ENCODE measurements around the gene TENM4.

The TENM4 gene

DNA sequence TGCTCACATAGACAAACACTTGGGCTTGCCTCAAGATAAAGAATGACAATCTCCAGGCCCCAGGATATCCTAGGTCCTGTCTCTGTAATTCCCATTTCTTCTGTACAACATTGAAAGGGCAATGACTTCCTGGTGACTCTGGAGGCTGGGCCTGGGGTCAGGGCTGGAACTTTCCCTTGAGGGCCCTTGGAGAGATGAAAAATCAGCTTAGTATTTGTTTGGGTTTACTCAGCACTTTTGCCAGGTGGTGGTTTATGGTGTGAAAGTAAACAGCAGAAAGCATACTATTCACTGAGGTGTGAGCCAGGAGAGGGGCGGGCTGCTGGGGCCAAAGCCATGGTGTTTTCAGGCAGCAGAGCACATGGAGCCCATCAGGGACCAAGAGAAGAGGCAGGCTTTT, 651.5 kb downstream of the TENM4 start:
- TF ChIP-seq, protein P1, sequence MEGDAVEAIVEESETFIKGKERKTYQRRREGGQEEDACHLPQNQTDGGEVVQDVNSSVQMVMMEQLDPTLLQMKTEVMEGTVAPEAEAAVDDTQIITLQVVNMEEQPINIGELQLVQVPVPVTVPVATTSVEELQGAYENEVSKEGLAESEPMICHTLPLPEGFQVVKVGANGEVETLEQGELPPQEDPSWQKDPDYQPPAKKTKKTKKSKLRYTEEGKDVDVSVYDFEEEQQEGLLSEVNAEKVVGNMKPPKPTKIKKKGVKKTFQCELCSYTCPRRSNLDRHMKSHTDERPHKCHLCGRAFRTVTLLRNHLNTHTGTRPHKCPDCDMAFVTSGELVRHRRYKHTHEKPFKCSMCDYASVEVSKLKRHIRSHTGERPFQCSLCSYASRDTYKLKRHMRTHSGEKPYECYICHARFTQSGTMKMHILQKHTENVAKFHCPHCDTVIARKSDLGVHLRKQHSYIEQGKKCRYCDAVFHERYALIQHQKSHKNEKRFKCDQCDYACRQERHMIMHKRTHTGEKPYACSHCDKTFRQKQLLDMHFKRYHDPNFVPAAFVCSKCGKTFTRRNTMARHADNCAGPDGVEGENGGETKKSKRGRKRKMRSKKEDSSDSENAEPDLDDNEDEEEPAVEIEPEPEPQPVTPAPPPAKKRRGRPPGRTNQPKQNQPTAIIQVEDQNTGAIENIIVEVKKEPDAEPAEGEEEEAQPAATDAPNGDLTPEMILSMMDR (IDR thresholded peaks at IDR 0.05; ENCODE audit: control insufficient read depth, insufficient read depth, low read depth, low read length, missing control alignments), result no peak
- no peak overlapping the region for H3K4me3 ChIP-seq (ENCODE audit: control insufficient read depth, low read depth, low read length)
- DNase-seq (ENCODE audit: low read depth), result no peak

DNA sequence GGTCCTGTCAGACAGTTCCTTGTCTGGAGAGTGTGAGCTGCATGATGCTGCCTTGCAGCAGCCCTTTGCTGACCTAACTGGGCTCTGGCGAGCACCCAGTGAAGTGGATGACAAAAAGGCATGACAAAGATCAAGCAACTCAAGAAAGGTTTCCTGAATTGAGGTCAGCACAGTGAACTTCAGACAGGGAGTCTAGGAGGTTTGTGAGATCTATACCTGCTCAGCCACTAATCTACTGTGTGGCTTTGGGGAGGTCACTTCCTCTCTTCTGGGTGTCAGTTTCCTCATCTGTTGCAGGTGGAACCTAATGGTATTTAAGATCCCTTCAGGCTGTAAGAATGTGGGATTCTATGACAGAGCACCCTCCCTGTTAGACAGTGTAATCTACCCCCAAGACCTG, 652.3 kb downstream of the TENM4 start:
- no peak overlapping the region for H3K4me3 ChIP-seq (ENCODE audit: control insufficient read depth, low read depth, low read length)
- TF ChIP-seq, protein P1 (IDR thresholded peaks at IDR 0.05; ENCODE audit: control insufficient read depth, insufficient read depth, low read depth, low read length, missing control alignments), result no peak
- DNase-seq (ENCODE audit: low read depth), result no peak

DNA sequence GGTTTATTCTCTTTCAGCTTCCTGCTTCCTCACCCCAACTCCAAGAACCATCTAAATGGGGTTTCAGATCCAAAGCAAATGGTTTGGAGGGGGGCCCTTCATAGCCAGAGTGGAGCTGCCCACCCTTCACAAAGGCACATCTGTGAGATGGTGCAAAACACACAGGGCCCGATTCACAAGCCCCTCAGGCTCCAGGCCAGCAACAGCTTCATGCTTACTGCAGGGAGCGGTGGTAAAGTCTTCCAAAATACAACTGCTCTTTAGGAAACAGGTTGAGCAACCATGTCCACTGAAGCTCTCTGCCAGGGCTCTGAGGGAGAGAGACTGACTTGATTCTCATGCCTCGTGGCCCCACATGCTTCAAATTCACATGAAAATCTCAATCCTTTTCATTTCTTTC, 653.1 kb downstream of the TENM4 start:
- TF ChIP-seq, protein P1 (IDR thresholded peaks at IDR 0.05; ENCODE audit: control insufficient read depth, insufficient read depth, low read depth, low read length, missing control alignments), result no peak
- DNase-seq (ENCODE audit: low read depth), result no peak
- H3K4me3 ChIP-seq (ENCODE audit: control insufficient read depth, low read depth, low read length), result no peak overlapping the region

DNA sequence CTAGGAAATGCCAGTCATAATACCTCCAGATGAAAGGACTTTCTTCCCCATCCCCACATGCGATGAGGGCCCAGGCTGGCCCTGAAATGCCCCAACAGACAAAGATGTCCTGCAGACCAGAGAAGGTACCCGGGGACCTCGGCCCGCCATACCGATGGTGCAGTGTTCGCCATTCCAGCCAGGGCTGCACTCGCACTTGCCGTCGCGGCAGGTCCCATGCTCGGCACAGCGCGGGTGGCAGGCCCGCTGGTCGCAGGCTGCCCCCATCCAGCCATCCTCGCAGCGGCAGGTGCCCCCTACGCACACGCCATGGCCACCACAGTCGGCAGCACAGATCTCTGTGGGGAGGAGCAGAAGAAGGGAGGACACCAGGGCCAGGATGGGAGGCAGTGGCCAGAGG, 654.1 kb downstream of the TENM4 start:
- H3K4me3 ChIP-seq (ENCODE audit: control insufficient read depth, low read depth, low read length), result no peak overlapping the region
- DNase-seq (ENCODE audit: low read depth), result no peak
- TF ChIP-seq, protein P1 (IDR thresholded peaks at IDR 0.05; ENCODE audit: control insufficient read depth, insufficient read depth, low read depth, low read length, missing control alignments), result no peak

DNA sequence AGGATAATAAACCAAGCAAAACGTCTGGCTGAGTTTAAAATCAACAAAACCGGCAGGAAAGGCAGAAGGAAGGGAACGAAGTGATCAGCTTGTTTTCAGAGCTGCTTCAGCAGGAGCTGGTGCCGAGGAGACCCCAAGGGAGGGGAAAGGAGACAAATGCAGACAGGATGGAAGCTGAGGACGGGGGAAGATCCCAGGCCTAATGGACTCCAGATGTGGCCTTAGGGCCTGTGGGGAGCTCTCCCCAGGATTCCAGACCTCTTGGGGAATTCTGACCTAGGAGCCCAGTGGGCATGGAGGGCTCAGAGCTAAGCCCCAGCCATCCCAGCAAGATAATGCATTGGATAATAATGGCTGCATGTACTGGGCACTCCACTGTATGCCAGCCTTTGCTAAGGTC, 654.7 kb downstream of the TENM4 start:
- no peak for DNase-seq (ENCODE audit: low read depth)
- no peak overlapping the region for H3K4me3 ChIP-seq (ENCODE audit: control insufficient read depth, low read depth, low read length)
- TF ChIP-seq, protein P1 (IDR thresholded peaks at IDR 0.05; ENCODE audit: control insufficient read depth, insufficient read depth, low read depth, low read length, missing control alignments), result no peak

DNA sequence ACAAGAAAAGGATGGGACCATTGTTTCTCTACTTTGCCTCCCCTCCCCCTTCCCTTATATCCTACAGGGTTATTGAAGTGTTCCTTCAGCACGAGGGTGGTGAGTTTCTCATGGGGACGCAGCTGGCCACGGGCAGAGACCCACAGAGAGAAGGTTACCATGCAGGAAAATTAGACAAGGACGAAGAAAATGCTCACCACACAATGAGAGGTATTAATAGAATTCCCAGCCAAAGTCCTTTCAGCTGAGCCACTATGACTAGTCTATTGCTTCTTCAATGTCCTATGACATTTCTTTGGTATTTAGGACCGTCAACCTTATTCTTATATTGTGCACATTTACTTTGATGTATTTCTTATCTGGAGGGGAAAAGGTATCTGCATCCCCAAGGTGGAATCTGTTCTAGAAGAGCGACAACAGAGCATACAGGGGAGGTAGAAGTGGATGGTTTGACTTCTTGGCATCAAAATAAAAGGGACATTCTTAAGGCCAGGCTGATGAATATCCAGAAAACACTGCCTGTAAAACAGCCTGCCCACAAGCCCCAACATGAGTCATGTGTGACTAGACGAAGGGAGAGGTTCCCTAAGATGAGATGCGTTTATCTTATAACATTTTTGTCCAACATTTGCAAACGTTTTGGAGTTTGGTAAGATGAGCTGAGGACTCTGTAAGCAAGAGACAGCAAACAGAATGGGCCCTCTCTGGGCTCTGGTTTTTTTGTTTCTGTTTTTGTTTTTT, 656.3 kb downstream of the TENM4 start:
- no peak overlapping the region for H3K4me3 ChIP-seq (ENCODE audit: control insufficient read depth, low read depth, low read length)
- peak; percentile 64 for DNase-seq (ENCODE audit: low read depth)
- TF ChIP-seq, protein P1 (IDR thresholded peaks at IDR 0.05; ENCODE audit: control insufficient read depth, insufficient read depth, low read depth, low read length, missing control alignments), result no peak
